ENCODE results near the gene MEGF6. TPM values are rescaled to one million over a fixed set of nuclear protein-coding genes. Genes with fewer than 3 reads are reported as not detected.

MEGF6 gene
- total and polyA plus RNA-seq, 12 donors = 0.15 to 29.2 (median 8.2) TPM

- no peaks in the 10 kb centered on the region for H3K4me1 ChIP-seq (replicated peaks in 1 of 2)
- no peaks in the 10 kb centered on the region for H3K36me3 ChIP-seq (replicated peaks in 1 of 2)
- H3K4me3 ChIP-seq = no peak overlapping the region
- TF ChIP-seq POLR2A (IDR thresholded peaks at IDR 0.05) = no peak
- no peak for TF ChIP-seq CTCF (IDR thresholded peaks at IDR 0.05)
- intact Hi-C loops (cut with DNase I) = loop anchor here in 1 of 2 donors (5.0 kb wide), 1 partner anchor 36 kb away; the partner anchor contains the start of gene ARHGEF16
- H3K9me3 ChIP-seq (replicated peaks in 1 of 3) = no peaks in the 10 kb centered on the region
- 70 to 90% (median 86%) methylated on average over 4 of the region's 4 CpGs for WGBS, 4 donors
- no peak overlapping the region for H3K27ac ChIP-seq
- H3K27me3 ChIP-seq = peaks cover 8% of the 10 kb centered on the region
- no peak for DNase-seq
These were observed 122.9 kb downstream of the MEGF6 start for GRCh38 chr1:3488432-3488831.

- H3K27me3 ChIP-seq = peaks cover 11% of the 10 kb centered on the region
- no peak overlapping the region for H3K27ac ChIP-seq
- no peaks in the 10 kb centered on the region for H3K36me3 ChIP-seq (replicated peaks in 1 of 2)
- H3K4me3 ChIP-seq = no peak overlapping the region
- TF ChIP-seq CTCF (IDR thresholded peaks at IDR 0.05) (no peak), POLR2A (IDR thresholded peaks at IDR 0.05) (no peak)
- whole genome bisulfite sequencing, 4 donors = 82 to 88% (median 86%) methylated on average over 14 of the region's 14 CpGs
- no peaks in the 10 kb centered on the region for H3K9me3 ChIP-seq (replicated peaks in 1 of 3)
- intact Hi-C loops (cut with DNase I) = loop anchor here in 1 of 2 donors (5.0 kb wide), 1 partner anchor 33 kb away; the partner anchor contains the start of gene ARHGEF16
- no peaks in the 10 kb centered on the region for H3K4me1 ChIP-seq (replicated peaks in 1 of 2)
- DNase-seq = no peak
These were observed 126.3 kb downstream of the MEGF6 start for GRCh38 chr1:3485016-3485415.

- peaks cover 6% of the 10 kb centered on the region for H3K27me3 ChIP-seq
- 36 to 53% (median 41%) methylated on average over 23 to 31 of the region's 31 CpGs for WGBS, 4 donors
- H3K4me1 ChIP-seq (replicated peaks in 1 of 2) = no peaks in the 10 kb centered on the region
- H3K9me3 ChIP-seq (replicated peaks in 1 of 3) = no peaks in the 10 kb centered on the region
- TF ChIP-seq POLR2A (IDR thresholded peaks at IDR 0.05) (no peak), CTCF (IDR thresholded peaks at IDR 0.05) (peak; percentile 62 to 80 (median 72))
- intact Hi-C loops (cut with DNase I) = no loop called here
- peak in 5 of 7 donors; percentile 37 to 48 (median 40) for DNase-seq
- no peak overlapping the region for H3K4me3 ChIP-seq
- no peak overlapping the region for H3K27ac ChIP-seq
- no peaks in the 10 kb centered on the region for H3K36me3 ChIP-seq (replicated peaks in 1 of 2)
These were observed 127.4 kb downstream of the MEGF6 start for GRCh38 chr1:3483801-3484444.

- H3K9me3 ChIP-seq (replicated peaks in 1 of 3) = no peaks in the 10 kb centered on the region
- H3K36me3 ChIP-seq (replicated peaks in 1 of 2) = no peaks in the 10 kb centered on the region
- H3K4me3 ChIP-seq = no peak overlapping the region
- no peak for TF ChIP-seq CTCF (IDR thresholded peaks at IDR 0.05)
- no peak for TF ChIP-seq POLR2A (IDR thresholded peaks at IDR 0.05)
- DNase-seq = no peak
- H3K27me3 ChIP-seq = peaks cover 3% of the 10 kb centered on the region
- H3K4me1 ChIP-seq (replicated peaks in 1 of 2) = no peaks in the 10 kb centered on the region
- WGBS, 4 donors = 66 to 83% (median 74%) methylated on average over 2 to 14 of the region's 14 CpGs; no CpG with 5 or more reads in 1 of the 4 donors
- H3K27ac ChIP-seq = no peak overlapping the region
- intact Hi-C loops (cut with DNase I) = no loop called here
These were observed 127.9 kb downstream of the MEGF6 start for GRCh38 chr1:3483380-3483779.

Measured in adrenal gland (tissue), 12 donors.